SK-N-SH treated with all-trans-retinoic acid at 6 μM for 48 hours (cell line): ENCODE measurements around the gene SERPINA12.
"Not testable (repeated sequence)": the region's sequence is repeated elsewhere in the genome, so short reads cannot be mapped to it uniquely, and the experiment has no call there.

Source experiments
- ATAC-seq: fragments of 200-7000 bp; cut with Tn5 transposase; 3 replicates; pipeline ENCODE4 v1.9.1; 2020; ENCODE audit warnings: mild to moderate bottlenecking, moderate library complexity
- ARNTL ChIP-seq: fragments of 450-650 bp; formaldehyde crosslinking; IDR thresholded peaks from 2 replicates; pipeline ENCODE4 v1.5.0; 2020; ENCODE audit warnings: low read depth, mild to moderate bottlenecking, moderate library complexity, borderline replicate concordance
- BACH2 ChIP-seq: fragments of 250-450 bp; sonication (Bioruptor Pico); IDR thresholded peaks from 2 replicates; pipeline ENCODE4 v1.9.0; 2021; ENCODE audit warnings: mild to moderate bottlenecking, borderline replicate concordance
- CREB5 ChIP-seq: fragments of 250-450 bp; sonication (Bioruptor Pico); IDR thresholded peaks from 2 replicates; pipeline ENCODE4 v1.5.1; 2020; ENCODE audit warnings: low read depth, mild to moderate bottlenecking, moderate library complexity
- CSDC2 ChIP-seq: fragments of 250-450 bp; sonication (Bioruptor Pico); IDR thresholded peaks from 2 replicates; pipeline ENCODE4 v1.5.0; 2020; ENCODE audit warnings: mild to moderate bottlenecking, moderate library complexity
- ESRRG ChIP-seq: fragments of 250-450 bp; sonication (Bioruptor Pico); IDR thresholded peaks from 2 replicates; pipeline ENCODE4 v1.6.1; 2021; ENCODE audit warnings: mild to moderate bottlenecking
- GLIS3 ChIP-seq: fragments of 250-450 bp; sonication (Bioruptor Pico); IDR thresholded peaks from 2 replicates; pipeline ENCODE4 v1.5.0; 2020; ENCODE audit warnings: mild to moderate bottlenecking, moderate library complexity
- ISL1 ChIP-seq: fragments of 250-450 bp; sonication (Bioruptor Pico); IDR thresholded peaks from 2 replicates; pipeline ENCODE4 v2.1.2; 2022; ENCODE audit warnings: mild to moderate bottlenecking, moderate library complexity
- OSR1 ChIP-seq: fragments of 250-450 bp; sonication (Bioruptor Pico); IDR thresholded peaks from 2 replicates; pipeline ENCODE4 v1.8.0; 2022; ENCODE audit warnings: moderate library complexity, mild to moderate bottlenecking, inconsistent platforms
- PATZ1 ChIP-seq: fragments of 250-450 bp; sonication (Bioruptor Pico); IDR thresholded peaks from 2 replicates; pipeline ENCODE4 v1.8.0; 2020; ENCODE audit warnings: mild to moderate bottlenecking, moderate library complexity, borderline replicate concordance
- PPARA ChIP-seq: fragments of 250-450 bp; sonication (Bioruptor Pico); IDR thresholded peaks from 2 replicates; pipeline ENCODE4 v1.5.0; 2020; ENCODE audit warnings: mild to moderate bottlenecking, borderline replicate concordance
- RARB ChIP-seq: fragments of 250-450 bp; sonication (Bioruptor Pico); IDR thresholded peaks from 2 replicates; pipeline ENCODE4 v1.8.0; 2021; ENCODE audit warnings: mild to moderate bottlenecking, moderate library complexity
- TCF4 ChIP-seq: fragments of 250-450 bp; sonication (Bioruptor Pico); IDR thresholded peaks from 2 replicates; pipeline ENCODE4 v1.8.0; 2021; ENCODE audit warnings: mild to moderate bottlenecking, moderate library complexity, borderline replicate concordance
- TSHZ2 ChIP-seq: fragments of 250-450 bp; sonication (Bioruptor Pico); IDR thresholded peaks from 2 replicates; pipeline ENCODE4 v1.5.0; 2020; ENCODE audit warnings: mild to moderate bottlenecking, moderate library complexity
- ZC3H10 ChIP-seq: fragments of 250-450 bp; sonication (Bioruptor Pico); IDR thresholded peaks from 2 replicates; pipeline ENCODE4 v1.5.1; 2021; ENCODE audit warnings: mild to moderate bottlenecking, moderate library complexity
- ZFP3 ChIP-seq: fragments of 250-450 bp; sonication (Bioruptor Pico); IDR thresholded peaks from 2 replicates; pipeline ENCODE4 v1.5.0; 2020; ENCODE audit warnings: mild to moderate bottlenecking, moderate library complexity
- ZFP30 ChIP-seq: fragments of 450-650 bp; formaldehyde crosslinking; IDR thresholded peaks from 2 replicates; pipeline ENCODE4 v1.5.0; 2022; ENCODE audit warnings: mild to moderate bottlenecking, moderate library complexity
- ZNF565 ChIP-seq: fragments of 450-650 bp; formaldehyde crosslinking; conservative IDR thresholded peaks from 2 replicates; pipeline ENCODE4 v1.5.0; 2020; ENCODE audit warnings: low read depth, mild to moderate bottlenecking, moderate library complexity
- ZNF70 ChIP-seq: fragments of 450-650 bp; formaldehyde crosslinking; IDR thresholded peaks from 2 replicates; pipeline ENCODE4 v1.5.0; 2020; ENCODE audit warnings: mild to moderate bottlenecking, moderate library complexity
- ZNF8 ChIP-seq: fragments of 450-650 bp; formaldehyde crosslinking; IDR thresholded peaks from 2 replicates; pipeline ENCODE4 v1.5.0; 2020; ENCODE audit warnings: mild to moderate bottlenecking, moderate library complexity
- TF ChIP-seq, protein P1 (sequence below): fragments of 250-450 bp; sonication (Bioruptor Pico); IDR thresholded peaks from 2 replicates; pipeline ENCODE4 v1.8.0; 2021; ENCODE audit warnings: low read depth, mild to moderate bottlenecking, moderate library complexity, borderline replicate concordance
- TF ChIP-seq, protein P2 (sequence below): fragments of 250-450 bp; sonication (Bioruptor Pico); IDR thresholded peaks from 2 replicates; pipeline ENCODE4 v1.5.1; 2021; ENCODE audit warnings: mild to moderate bottlenecking, moderate library complexity

The SERPINA12 gene

GRCh38 chr14:94483729-94484275, 25.5 kb downstream of the SERPINA12 start:
- no peak for ATAC-seq
- TF ChIP-seq ZC3H10, result no peak
- TF ChIP-seq GLIS3 (CRISPR knock-in tag), result no peak
- TF ChIP-seq, protein P1, sequence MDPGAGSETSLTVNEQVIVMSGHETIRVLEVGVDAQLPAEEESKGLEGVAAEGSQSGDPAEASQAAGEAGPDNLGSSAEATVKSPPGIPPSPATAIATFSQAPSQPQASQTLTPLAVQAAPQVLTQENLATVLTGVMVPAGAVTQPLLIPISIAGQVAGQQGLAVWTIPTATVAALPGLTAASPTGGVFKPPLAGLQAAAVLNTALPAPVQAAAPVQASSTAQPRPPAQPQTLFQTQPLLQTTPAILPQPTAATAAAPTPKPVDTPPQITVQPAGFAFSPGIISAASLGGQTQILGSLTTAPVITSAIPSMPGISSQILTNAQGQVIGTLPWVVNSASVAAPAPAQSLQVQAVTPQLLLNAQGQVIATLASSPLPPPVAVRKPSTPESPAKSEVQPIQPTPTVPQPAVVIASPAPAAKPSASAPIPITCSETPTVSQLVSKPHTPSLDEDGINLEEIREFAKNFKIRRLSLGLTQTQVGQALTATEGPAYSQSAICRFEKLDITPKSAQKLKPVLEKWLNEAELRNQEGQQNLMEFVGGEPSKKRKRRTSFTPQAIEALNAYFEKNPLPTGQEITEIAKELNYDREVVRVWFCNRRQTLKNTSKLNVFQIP, result no peak
- TF ChIP-seq ARNTL (CRISPR knock-in tag), result no peak
- TF ChIP-seq TCF4, result no peak
- TF ChIP-seq ESRRG (CRISPR knock-in tag), result no peak
- TF ChIP-seq OSR1 (CRISPR knock-in tag), result no peak
- TF ChIP-seq TSHZ2 (CRISPR knock-in tag), result no peak

- no peak for ATAC-seq
- TF ChIP-seq OSR1 (CRISPR knock-in tag), result no peak
- TF ChIP-seq PATZ1 (CRISPR knock-in tag), result no peak
- no peak for TF ChIP-seq ZNF70 (CRISPR knock-in tag)
- no peak for TF ChIP-seq ARNTL (CRISPR knock-in tag)
- no peak for TF ChIP-seq TSHZ2 (CRISPR knock-in tag)
- TF ChIP-seq ZFP3, result no peak
- TF ChIP-seq RARB (CRISPR knock-in tag), result no peak
- TF ChIP-seq ESRRG (CRISPR knock-in tag), result no peak
- TF ChIP-seq ZFP30, result no peak
- TF ChIP-seq ZC3H10, result no peak
- no peak for TF ChIP-seq GLIS3 (CRISPR knock-in tag)
- no peak for TF ChIP-seq CSDC2 (CRISPR knock-in tag)
- no peak for TF ChIP-seq CREB5 (CRISPR knock-in tag)
- TF ChIP-seq, protein P2, sequence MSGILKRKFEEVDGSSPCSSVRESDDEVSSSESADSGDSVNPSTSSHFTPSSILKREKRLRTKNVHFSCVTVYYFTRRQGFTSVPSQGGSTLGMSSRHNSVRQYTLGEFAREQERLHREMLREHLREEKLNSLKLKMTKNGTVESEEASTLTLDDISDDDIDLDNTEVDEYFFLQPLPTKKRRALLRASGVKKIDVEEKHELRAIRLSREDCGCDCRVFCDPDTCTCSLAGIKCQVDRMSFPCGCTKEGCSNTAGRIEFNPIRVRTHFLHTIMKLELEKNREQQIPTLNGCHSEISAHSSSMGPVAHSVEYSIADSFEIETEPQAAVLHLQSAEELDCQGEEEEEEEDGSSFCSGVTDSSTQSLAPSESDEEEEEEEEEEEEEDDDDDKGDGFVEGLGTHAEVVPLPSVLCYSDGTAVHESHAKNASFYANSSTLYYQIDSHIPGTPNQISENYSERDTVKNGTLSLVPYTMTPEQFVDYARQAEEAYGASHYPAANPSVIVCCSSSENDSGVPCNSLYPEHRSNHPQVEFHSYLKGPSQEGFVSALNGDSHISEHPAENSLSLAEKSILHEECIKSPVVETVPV (CRISPR knock-in tag), result no peak
- no peak for TF ChIP-seq ZNF8
- no peak for TF ChIP-seq BACH2
- no peak for TF ChIP-seq PPARA
- no peak for TF ChIP-seq ISL1 (CRISPR knock-in tag)
- TF ChIP-seq ZNF565 (CRISPR knock-in tag), result no peak
- TF ChIP-seq, all 23 proteins: peak for 0
Observed at GRCh38 chr14:94483071-94483451, 26.2 kb downstream of the SERPINA12 start.

DNA sequence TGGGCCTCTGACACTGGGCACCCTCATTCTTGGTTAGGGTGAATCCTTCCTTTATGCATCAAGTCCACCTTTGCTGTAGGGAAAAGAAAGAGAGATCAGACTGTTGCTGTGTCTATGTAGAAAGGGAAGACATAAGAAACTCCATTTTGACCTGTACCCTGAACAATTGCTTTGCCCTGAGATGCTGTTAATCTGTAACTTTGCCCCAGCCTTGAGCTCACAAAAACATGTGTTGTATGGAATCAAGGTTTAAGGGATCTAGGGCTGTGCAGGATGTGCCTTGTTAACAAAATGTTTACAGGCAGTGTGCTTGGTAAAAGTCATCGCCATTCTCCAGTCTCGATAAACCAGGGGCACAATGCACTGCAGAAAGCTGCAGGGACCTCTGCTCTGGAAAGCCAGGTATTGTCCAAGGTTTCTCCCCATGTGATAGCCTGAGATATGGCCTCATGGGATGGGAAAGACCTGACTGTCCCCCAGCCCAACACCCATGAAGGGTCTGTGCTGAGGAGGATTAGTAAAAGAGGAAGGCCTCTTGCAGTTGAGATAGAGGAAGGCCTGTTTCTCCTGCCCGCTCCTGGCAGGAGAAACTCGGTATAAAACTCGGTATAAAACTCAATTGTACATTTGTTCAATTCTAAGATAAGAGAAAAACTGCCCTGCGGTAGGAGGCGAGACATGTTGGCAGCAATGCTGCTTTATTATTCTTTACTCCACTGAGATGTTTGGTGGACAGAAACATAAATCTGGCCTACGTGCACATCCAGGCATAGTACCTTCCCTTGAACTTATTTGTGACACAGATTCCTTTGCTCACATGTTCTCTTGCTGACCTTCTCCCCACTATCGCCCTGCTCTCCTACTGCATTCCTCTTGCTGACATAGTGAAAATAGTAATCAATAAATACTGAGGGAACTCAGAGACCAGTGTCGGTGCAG, 26.9 kb downstream of the SERPINA12 start:
- not testable (repeated sequence) for ATAC-seq
